Hepatocyte (in vitro differentiated cells): Measurements from ENCODE around the gene ZNHIT2. TPM values are rescaled to one million over a fixed set of nuclear protein-coding genes. Genes with fewer than 3 reads are reported as not detected.
A peak's percentile ranks its signal among the peaks of the same experiment; 100 is the strongest.

Experiments
- DNase-seq: peaks from one replicate; pipeline ENCODE4 v3.0.0-alpha.2; 2016; ENCODE audit warnings: low spot score
- H2AFZ ChIP-seq: fragments of 200-600 bp; sonication (generic); 2 replicates; pipeline ENCODE4 v1.6.0; 2016; ENCODE audit warnings: antibody characterized with exemption, mild to moderate bottlenecking
- H3K27ac ChIP-seq: fragments of 200-600 bp; sonication (generic); 2 replicates; pipeline ENCODE4 v1.5.1; 2016; ENCODE audit warnings: mild to moderate bottlenecking
- H3K27me3 ChIP-seq: fragments of 200-600 bp; sonication (generic); 2 replicates; pipeline ENCODE4 v1.6.1; 2016
- H3K36me3 ChIP-seq: fragments of 200-600 bp; sonication (generic); replicated peaks from 2 replicates; pipeline ENCODE4 v1.5.1; 2016; ENCODE audit warnings: low read depth; ENCODE audit not compliant: insufficient read depth
- H3K4me1 ChIP-seq: fragments of 200-600 bp; sonication (generic); 2 replicates; pipeline ENCODE4 v1.5.1; 2016; ENCODE audit warnings: mild to moderate bottlenecking, moderate library complexity; ENCODE audit not compliant: insufficient read depth
- H3K4me2 ChIP-seq: fragments of 200-600 bp; sonication (generic); 2 replicates; pipeline ENCODE4 v1.6.0; 2016
- H3K4me3 ChIP-seq: fragments of 200-600 bp; sonication (generic); 2 replicates; pipeline ENCODE4 v1.5.1; 2016; ENCODE audit warnings: mild to moderate bottlenecking
- H3K79me2 ChIP-seq: fragments of 200-600 bp; sonication (generic); 2 replicates; pipeline ENCODE4 v1.6.0; 2017; ENCODE audit warnings: mild to moderate bottlenecking
- H3K9me2 ChIP-seq: fragments of 200-600 bp; sonication (generic); replicated peaks from 2 replicates; pipeline ENCODE4 v1.6.0; 2017; ENCODE audit warnings: mild to moderate bottlenecking; ENCODE audit not compliant: insufficient read depth
- H3K9me3 ChIP-seq: fragments of 200-600 bp; sonication (generic); 2 replicates; pipeline ENCODE4 v1.5.1; 2016; ENCODE audit warnings: low read depth, mild to moderate bottlenecking
- H4K20me1 ChIP-seq: fragments of 200-600 bp; sonication (generic); 2 replicates; pipeline ENCODE4 v1.6.0; 2016; ENCODE audit warnings: mild to moderate bottlenecking; ENCODE audit not compliant: insufficient read depth, poor library complexity, severe bottlenecking
- EZH2 ChIP-seq: fragments of 200-600 bp; sonication (generic); IDR thresholded peaks from 2 replicates; pipeline ENCODE4 v1.6.1; 2016; ENCODE audit warnings: antibody characterized with exemption, mild to moderate bottlenecking, borderline replicate concordance
- EZH2phosphoT487 ChIP-seq: fragments of 200-600 bp; sonication (generic); IDR thresholded peaks from one replicate; pipeline ENCODE4 v1.6.1; 2018; ENCODE audit warnings: antibody characterized with exemption, mild to moderate bottlenecking, low read depth, moderate library complexity; ENCODE audit not compliant: unreplicated experiment, severe bottlenecking
- WGBS: methylation state at CpG from one replicate; pipeline ENCODE4 v1.1.6; 2016; ENCODE audit warnings: low lambda C conversion rate; ENCODE audit errors: missing lambda C conversion rate; 5-methylcytosine and 5-hydroxymethylcytosine counted together
- polyA plus RNA-seq: library from polyadenylated mRNA; unstranded; fragments of >200 nt; fragmentation: Nextera tagmentation; extraction: Ambion mirVana; gene quantifications from 2 replicates; pipeline ENCODE4 v1.2.1, GENCODE V29; 2016
- total RNA-seq: library from RNA; depleted of rRNA; stranded (reverse); fragments of >200 nt; gene quantifications from 2 replicates; pipeline ENCODE4 v1.2.3, GENCODE V29; 2014
- TF ChIP-seq, protein P1 (sequence below): fragments of 200-600 bp; sonication (generic); IDR thresholded peaks from 2 replicates; pipeline ENCODE4 v1.5.1; 2016; ENCODE audit warnings: antibody characterized with exemption, mild to moderate bottlenecking; ENCODE audit not compliant: poor library complexity

The ZNHIT2 gene
- total and polyA plus RNA-seq, 2 experiments from 2014 or later, result 13.5 to 23.7 TPM

DNA sequence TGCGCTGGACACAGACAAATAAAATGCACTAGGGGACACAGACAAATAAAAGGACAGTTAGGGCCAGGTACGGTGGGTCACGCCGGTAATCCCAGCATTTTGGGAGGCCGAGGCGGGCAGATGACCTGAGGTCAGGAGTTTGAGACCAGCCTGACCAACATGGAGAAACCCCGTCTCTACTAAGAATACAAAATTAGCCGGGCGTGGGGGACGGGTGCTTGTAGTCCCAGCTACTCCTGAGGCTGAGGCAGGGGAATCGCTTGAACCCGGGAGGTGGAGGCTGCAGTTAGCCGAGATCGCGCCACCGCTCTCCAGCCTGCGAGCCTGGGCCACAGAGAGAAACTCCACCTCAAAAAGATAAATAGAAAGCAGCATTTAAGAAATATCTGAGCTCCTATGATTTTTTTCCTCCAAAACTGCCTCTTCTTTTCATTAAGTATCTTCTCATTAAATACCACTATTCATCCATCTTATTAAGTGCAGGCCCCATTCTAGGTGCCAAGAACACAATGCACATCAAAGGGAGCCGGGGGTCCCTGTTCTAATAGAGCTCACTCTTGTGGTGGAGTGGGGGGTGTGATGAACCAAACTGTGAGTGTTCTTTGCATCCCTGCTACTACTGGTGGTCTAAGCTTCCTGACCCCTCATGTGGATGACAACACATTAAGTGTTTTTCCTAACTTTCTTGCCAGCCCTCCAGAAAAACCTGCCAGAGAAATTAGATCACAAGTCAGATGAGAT, 766 bp upstream of the ZNHIT2 start:
- H3K9me2 ChIP-seq, result no peaks in the 10 kb centered on the region
- peaks cover 2% of the 10 kb centered on the region for H3K36me3 ChIP-seq
- no peak overlapping the region for H3K4me3 ChIP-seq
- H3K4me1 ChIP-seq, result peaks cover 30% of the 10 kb centered on the region
- TF ChIP-seq, protein P1, sequence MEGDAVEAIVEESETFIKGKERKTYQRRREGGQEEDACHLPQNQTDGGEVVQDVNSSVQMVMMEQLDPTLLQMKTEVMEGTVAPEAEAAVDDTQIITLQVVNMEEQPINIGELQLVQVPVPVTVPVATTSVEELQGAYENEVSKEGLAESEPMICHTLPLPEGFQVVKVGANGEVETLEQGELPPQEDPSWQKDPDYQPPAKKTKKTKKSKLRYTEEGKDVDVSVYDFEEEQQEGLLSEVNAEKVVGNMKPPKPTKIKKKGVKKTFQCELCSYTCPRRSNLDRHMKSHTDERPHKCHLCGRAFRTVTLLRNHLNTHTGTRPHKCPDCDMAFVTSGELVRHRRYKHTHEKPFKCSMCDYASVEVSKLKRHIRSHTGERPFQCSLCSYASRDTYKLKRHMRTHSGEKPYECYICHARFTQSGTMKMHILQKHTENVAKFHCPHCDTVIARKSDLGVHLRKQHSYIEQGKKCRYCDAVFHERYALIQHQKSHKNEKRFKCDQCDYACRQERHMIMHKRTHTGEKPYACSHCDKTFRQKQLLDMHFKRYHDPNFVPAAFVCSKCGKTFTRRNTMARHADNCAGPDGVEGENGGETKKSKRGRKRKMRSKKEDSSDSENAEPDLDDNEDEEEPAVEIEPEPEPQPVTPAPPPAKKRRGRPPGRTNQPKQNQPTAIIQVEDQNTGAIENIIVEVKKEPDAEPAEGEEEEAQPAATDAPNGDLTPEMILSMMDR, result no peak
- peaks cover 68% of the 10 kb centered on the region for H3K79me2 ChIP-seq
- H3K9me3 ChIP-seq, result no peaks in the 10 kb centered on the region
- H2AFZ ChIP-seq, result no peak overlapping the region
- H3K27ac ChIP-seq, result no peak overlapping the region
- no peaks in the 10 kb centered on the region for H3K27me3 ChIP-seq
- no peaks in the 10 kb centered on the region for H4K20me1 ChIP-seq
- WGBS, result 89% methylated on average over 18 of the region's 18 CpGs
- H3K4me2 ChIP-seq, result no peak overlapping the region
- DNase-seq, result no peak

DNA sequence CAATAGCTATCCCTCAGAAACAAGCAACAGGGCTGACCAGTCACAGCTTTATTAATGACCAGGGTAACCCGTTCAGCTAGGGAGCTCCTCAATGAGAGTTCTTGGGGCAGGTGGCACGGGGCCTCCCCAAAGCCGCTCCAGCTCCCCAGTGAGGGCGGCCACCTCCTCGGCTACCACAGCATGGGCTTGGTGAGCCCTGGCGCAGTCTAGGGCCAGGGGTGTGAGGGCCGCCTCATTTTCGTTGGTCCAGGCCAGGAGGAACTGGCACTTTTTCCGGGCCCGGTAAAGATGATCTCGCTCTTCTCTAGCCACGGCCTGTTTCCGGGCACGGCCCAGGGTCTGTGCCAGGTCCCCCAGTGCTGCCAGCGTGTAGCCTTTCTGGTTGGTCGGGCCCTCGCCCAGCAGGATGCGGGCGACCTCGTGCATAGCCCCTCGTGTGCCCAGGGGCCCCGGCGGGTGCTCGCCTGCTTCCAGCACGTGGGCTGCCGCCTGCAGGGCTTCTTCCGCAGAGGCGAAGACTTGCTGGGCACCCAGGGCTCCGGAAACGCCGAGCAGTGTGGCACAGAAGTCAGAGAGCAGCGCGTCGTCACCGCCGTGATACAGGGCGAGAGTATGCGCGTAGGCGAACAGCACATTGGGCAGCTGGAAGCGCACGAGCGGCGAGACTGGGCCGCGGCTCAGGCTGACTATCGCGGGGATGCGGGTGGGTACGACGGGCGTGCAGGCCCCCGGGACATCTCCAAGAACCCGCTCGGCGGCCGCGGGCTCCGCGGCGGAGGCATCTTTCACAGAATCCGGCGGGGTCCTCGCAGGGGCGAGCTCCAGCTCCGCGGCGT, 913 bp downstream of the ZNHIT2 start:
- Histone ChIP-seq H3K27ac (peak overlapping the region; percentile 82), H4K20me1 (no peaks in the 10 kb centered on the region), H3K79me2 (peaks cover 67% of the 10 kb centered on the region), H3K4me2 (peak overlapping the region; percentile 87), H3K27me3 (no peaks in the 10 kb centered on the region), H3K4me3 (peak overlapping the region; percentile 52), H3K9me3 (no peaks in the 10 kb centered on the region), H3K4me1 (peaks cover 32% of the 10 kb centered on the region), H3K9me2 (no peaks in the 10 kb centered on the region), H2AFZ (no peak overlapping the region), H3K36me3 (peaks cover 2% of the 10 kb centered on the region)
- TF ChIP-seq, protein P1, result no peak
- DNase-seq, result peak; percentile 58
- 34% methylated on average over 64 of the region's 68 CpGs for WGBS

DNA sequence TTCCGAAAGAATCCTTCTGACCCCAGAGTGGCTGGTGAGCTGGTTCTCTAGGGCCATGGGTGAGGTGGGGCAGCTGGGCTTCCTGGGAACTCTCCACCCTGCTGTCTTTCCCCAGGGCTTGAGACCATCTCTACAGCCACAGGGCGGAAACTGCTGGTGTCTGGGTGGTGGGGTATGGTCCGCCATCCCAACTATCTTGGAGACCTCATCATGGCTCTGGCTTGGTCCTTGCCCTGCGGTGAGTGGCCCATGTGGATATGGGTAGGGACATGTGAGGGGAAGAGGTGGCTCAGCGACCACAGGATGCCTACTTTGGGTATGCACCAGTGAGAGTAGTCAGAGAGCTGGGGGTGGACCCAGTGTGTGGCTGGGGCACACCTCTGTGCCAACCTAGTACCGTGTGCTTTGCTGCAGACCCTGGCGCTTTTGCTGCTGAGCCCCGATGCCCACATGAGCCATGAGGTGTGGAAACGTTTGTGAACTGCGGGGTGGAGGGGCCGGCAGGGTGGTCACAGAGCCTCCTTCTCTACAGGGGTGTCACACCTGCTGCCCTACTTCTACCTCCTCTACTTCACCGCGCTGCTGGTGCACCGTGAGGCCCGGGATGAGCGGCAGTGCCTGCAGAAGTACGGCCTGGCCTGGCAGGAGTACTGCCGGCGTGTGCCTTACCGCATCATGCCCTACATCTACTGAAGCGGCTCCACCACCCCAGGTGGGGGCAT, 2.0 kb downstream of the ZNHIT2 start:
- Histone ChIP-seq H3K4me2 (peak overlapping the region; percentile 87), H3K27ac (no peak overlapping the region), H3K36me3 (no peaks in the 10 kb centered on the region)

More for the DNA sequence above, 2.0 kb downstream of the ZNHIT2 start:
- H3K9me2 ChIP-seq, result no peaks in the 10 kb centered on the region
- H2AFZ ChIP-seq, result no peak overlapping the region
- peaks cover 28% of the 10 kb centered on the region for H3K4me1 ChIP-seq
- no peaks in the 10 kb centered on the region for H3K27me3 ChIP-seq
- H3K9me3 ChIP-seq, result no peaks in the 10 kb centered on the region
- peaks cover 56% of the 10 kb centered on the region for H3K79me2 ChIP-seq
- WGBS, result 97% methylated on average over 21 of the region's 21 CpGs
- TF ChIP-seq EZH2, result no peak
- TF ChIP-seq, protein P1, result no peak
- TF ChIP-seq EZH2phosphoT487, result no peak
- DNase-seq, result no peak
- no peaks in the 10 kb centered on the region for H4K20me1 ChIP-seq
- H3K4me3 ChIP-seq, result no peak overlapping the region
